Caco-2 (cell line): ENCODE data around the gene KIT. TPM values are rescaled to one million over a fixed set of nuclear protein-coding genes. Genes with fewer than 3 reads are reported as not detected.

ENCODE experiments used
- BruUV-seq: library from RNA; stranded (reverse); fragments of 400-500 nt; replicated peaks from 2 replicates; lab custom pipeline; 2021; lab: Mats Ljungman, UMichigan
- CTCF ChIA-PET: fragments of 300-600 bp; sonication (Branson Sonifier 250); formaldehyde crosslinking; loops from one replicate; lab custom pipeline; 2022; ENCODE audit warnings: antibody characterized with exemption; lab: Charles Lee
- POLR2A ChIA-PET: fragments of 300-600 bp; sonication (Branson Sonifier 250); formaldehyde crosslinking; loops from one replicate; lab custom pipeline; 2022; ENCODE audit warnings: antibody characterized with exemption; lab: Charles Lee
- DNase-seq, 2 experiments: peaks; one replicate each; pipeline versions ENCODE4 v3.0.0 to v3.0.0-alpha.2; 2020 to 2022
- H3K27me3 ChIP-seq: replicated peaks from 2 replicates; pipeline ENCODE4 v1.6.0; 2011; ENCODE audit warnings: low read length; ENCODE audit not compliant: control insufficient read depth, insufficient read depth
- H3K36me3 ChIP-seq: 2 replicates; pipeline ENCODE4 v1.5.1; 2011; ENCODE audit warnings: low read length; ENCODE audit not compliant: control insufficient read depth, insufficient read depth
- H3K4me1 ChIP-seq: fragments of 250-450 bp; sonication (Bioruptor Pico); 2 replicates; pipeline ENCODE4 v1.5.1; 2020; ENCODE audit warnings: mild to moderate bottlenecking
- H3K4me3 ChIP-seq: 2 replicates; pipeline ENCODE4 v1.5.1; 2011; ENCODE audit warnings: low read depth, mild to moderate bottlenecking, control low read depth, low read length
- H3K9me3 ChIP-seq: fragments of 250-450 bp; sonication (Bioruptor Pico); 2 replicates; pipeline ENCODE4 v1.5.1; 2020; ENCODE audit warnings: mild to moderate bottlenecking, moderate library complexity
- H3K27ac Mint-ChIP-seq: one replicate; pipeline ENCODE4 v1.8.0; 2022; ENCODE audit warnings: mixed read lengths; ENCODE audit not compliant: unreplicated experiment
- H3K27me3 Mint-ChIP-seq: one replicate; pipeline ENCODE4 v1.8.0; 2022; ENCODE audit warnings: mixed read lengths; ENCODE audit not compliant: insufficient read depth, unreplicated experiment
- H3K36me3 Mint-ChIP-seq: one replicate; pipeline ENCODE4 v1.8.0; 2022; ENCODE audit warnings: mild to moderate bottlenecking, mixed read lengths; ENCODE audit not compliant: insufficient read depth, unreplicated experiment
- H3K4me1 Mint-ChIP-seq: one replicate; pipeline ENCODE4 v1.8.0; 2022; ENCODE audit warnings: low read depth, mixed read lengths; ENCODE audit not compliant: unreplicated experiment
- H3K4me3 Mint-ChIP-seq: one replicate; pipeline ENCODE4 v1.8.0; 2022; ENCODE audit warnings: mild to moderate bottlenecking, moderate library complexity, mixed read lengths; ENCODE audit not compliant: unreplicated experiment
- H3K9me3 Mint-ChIP-seq: one replicate; pipeline ENCODE4 v1.8.0; 2022; ENCODE audit warnings: mixed read lengths; ENCODE audit not compliant: unreplicated experiment
- intact Hi-C: fragments of 100-400 bp; cut with micrococcal nuclease; formaldehyde crosslinking; loops from one replicate; pipeline ENCODE4 v1.10.0; 2022; ENCODE audit not compliant: unreplicated experiment
- total RNA-seq: library from RNA; stranded (reverse); gene quantifications from 2 replicates; pipeline ENCODE4 v1.2.3, GENCODE V29; 2022
- TF ChIP-seq, protein P1 (sequence below), 2 experiments: fragments of 200-600 bp in 1 of 2; IDR thresholded peaks; 1 replicate in 1 of 2; 2 replicates in 1 of 2; pipeline versions ENCODE4 v1.5.1 to v1.8.0; 2011 to 2022; ENCODE audit warnings: antibody characterized with exemption in 1 of 2, control low read depth in 1 of 2, inconsistent platforms in 1 of 2, low read depth in 1 of 2, low read length in 1 of 2, mild to moderate bottlenecking in 1 of 2, moderate library complexity in 1 of 2; ENCODE audit not compliant: insufficient read depth in 1 of 2, severe bottlenecking in 1 of 2, unreplicated experiment in 1 of 2

KIT gene
- total RNA-seq, 1 experiment from 2014 or later = 1.7 TPM

DNA sequence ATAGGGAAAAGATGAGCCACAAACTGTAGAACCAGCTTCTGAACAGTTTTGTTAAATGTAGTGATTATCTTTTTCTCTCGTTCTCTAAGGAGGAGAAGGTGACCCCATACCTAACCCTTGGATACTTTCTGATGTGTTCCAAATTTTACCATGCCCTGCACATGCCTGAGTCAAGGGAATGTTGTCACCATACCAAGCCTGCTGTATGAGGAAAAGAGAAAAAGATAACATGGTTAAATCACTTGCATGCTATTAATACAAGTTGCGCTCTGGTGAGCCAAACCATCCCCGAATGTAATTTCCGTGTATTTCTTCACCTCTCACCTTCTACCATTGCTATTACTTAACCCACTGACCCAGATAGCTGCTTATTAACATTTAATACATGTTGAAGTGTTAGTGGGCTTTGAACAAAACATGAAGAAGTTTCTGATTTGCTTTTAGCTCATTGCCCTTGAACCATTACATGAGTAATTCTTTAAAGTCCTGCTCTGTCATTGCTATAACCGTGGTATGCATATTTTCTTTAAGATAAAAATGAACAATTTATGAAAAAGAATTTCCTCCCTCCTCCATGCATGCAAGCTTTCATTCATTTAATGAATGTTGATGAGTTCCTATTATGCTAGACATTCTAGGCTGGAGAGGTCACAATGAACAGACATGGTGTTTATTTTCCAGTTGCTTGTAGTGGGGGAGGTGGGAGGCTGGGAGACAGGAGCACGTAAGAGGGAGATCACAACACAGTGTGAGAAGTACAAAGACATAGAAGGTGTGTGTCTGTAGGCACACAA, 13.6 kb upstream of the KIT start:
- no peaks in the 10 kb centered on the region; the same call in 1 of the 2 replicates for H3K4me1 ChIP-seq
- Mint-ChIP-seq H3K9me3 (no peaks in the 10 kb centered on the region), H3K4me1 (peaks cover 6% of the 10 kb centered on the region), H3K4me3 (no peak overlapping the region), H3K27ac (no peak overlapping the region), H3K27me3 (no peaks in the 10 kb centered on the region), H3K36me3 (no peaks in the 10 kb centered on the region)
- no peaks in the 10 kb centered on the region for H3K36me3 ChIP-seq
- intact Hi-C loops = no loop called here
- POLR2A ChIA-PET = interaction anchor here (0.6 kb wide), 1 partner anchor 100 kb away, joined by 4 read pairs; no protein-coding TSS in a partner anchor
- no peaks in the 10 kb centered on the region for H3K27me3 ChIP-seq
- CTCF ChIA-PET = no interaction called here
- TF ChIP-seq, protein P1, sequence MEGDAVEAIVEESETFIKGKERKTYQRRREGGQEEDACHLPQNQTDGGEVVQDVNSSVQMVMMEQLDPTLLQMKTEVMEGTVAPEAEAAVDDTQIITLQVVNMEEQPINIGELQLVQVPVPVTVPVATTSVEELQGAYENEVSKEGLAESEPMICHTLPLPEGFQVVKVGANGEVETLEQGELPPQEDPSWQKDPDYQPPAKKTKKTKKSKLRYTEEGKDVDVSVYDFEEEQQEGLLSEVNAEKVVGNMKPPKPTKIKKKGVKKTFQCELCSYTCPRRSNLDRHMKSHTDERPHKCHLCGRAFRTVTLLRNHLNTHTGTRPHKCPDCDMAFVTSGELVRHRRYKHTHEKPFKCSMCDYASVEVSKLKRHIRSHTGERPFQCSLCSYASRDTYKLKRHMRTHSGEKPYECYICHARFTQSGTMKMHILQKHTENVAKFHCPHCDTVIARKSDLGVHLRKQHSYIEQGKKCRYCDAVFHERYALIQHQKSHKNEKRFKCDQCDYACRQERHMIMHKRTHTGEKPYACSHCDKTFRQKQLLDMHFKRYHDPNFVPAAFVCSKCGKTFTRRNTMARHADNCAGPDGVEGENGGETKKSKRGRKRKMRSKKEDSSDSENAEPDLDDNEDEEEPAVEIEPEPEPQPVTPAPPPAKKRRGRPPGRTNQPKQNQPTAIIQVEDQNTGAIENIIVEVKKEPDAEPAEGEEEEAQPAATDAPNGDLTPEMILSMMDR (IDR thresholded peaks at IDR 0.05; ENCODE audit: insufficient read depth in 1 of 2, low read depth in 1 of 2, low read length in 1 of 2, severe bottlenecking in 1 of 2, unreplicated experiment in 1 of 2) = no peak
- no peak overlapping the region for H3K4me3 ChIP-seq
- BruUV-seq = no TSS peak
- H3K9me3 ChIP-seq = no peaks in the 10 kb centered on the region
- no peak for DNase-seq

GRCh38 chr4:54645830-54646229, 11.9 kb upstream of the KIT start:
- Mint-ChIP-seq H3K27ac (no peak overlapping the region), H3K36me3 (no peaks in the 10 kb centered on the region), H3K4me1 (peaks cover 6% of the 10 kb centered on the region), H3K4me3 (no peak overlapping the region), H3K9me3 (no peaks in the 10 kb centered on the region), H3K27me3 (no peaks in the 10 kb centered on the region)
- ChIA-PET POLR2A (no interaction called here), CTCF (no interaction called here)
- Histone ChIP-seq H3K4me3 (no peak overlapping the region), H3K4me1 (no peaks in the 10 kb centered on the region; the same call in 1 of the 2 replicates), H3K27me3 (no peaks in the 10 kb centered on the region), H3K36me3 (no peaks in the 10 kb centered on the region), H3K9me3 (no peaks in the 10 kb centered on the region)
- intact Hi-C loops = no loop called here
- TF ChIP-seq, protein P1 (IDR thresholded peaks at IDR 0.05; ENCODE audit: insufficient read depth in 1 of 2, low read depth in 1 of 2, low read length in 1 of 2, severe bottlenecking in 1 of 2, unreplicated experiment in 1 of 2) = no peak
- no TSS peak for BruUV-seq
- no peak for DNase-seq

DNA sequence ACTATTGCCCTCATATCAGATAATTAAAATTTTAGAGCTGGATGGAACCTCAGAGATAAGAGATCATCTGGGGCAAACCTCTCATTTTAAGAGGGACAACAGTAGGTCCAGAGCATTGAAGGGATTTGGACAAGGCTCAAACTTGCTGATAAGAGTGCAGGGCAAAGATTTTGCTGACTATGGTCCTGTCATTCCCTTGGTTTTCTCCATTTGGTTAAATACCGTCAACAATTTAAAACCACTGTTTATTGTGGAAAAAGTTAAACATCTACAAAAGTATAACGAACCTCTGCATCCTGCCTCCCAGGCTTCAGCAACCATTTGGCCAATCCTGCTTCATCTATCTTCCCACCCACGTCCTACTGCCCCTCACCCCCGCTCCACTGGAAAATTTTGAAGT, 10.7 kb upstream of the KIT start:
- H3K27me3 ChIP-seq = no peaks in the 10 kb centered on the region
- no TSS peak for BruUV-seq
- POLR2A ChIA-PET = no interaction called here
- no peaks in the 10 kb centered on the region; the same call in 1 of the 2 replicates for H3K4me1 ChIP-seq
- Mint-ChIP-seq H3K4me1 (peaks cover 6% of the 10 kb centered on the region), H3K9me3 (no peaks in the 10 kb centered on the region), H3K4me3 (no peak overlapping the region), H3K27me3 (no peaks in the 10 kb centered on the region), H3K36me3 (no peaks in the 10 kb centered on the region), H3K27ac (no peak overlapping the region)
- intact Hi-C loops = no loop called here
- CTCF ChIA-PET = no interaction called here
- TF ChIP-seq, protein P1 (IDR thresholded peaks at IDR 0.05; ENCODE audit: insufficient read depth in 1 of 2, low read depth in 1 of 2, low read length in 1 of 2, severe bottlenecking in 1 of 2, unreplicated experiment in 1 of 2) = no peak
- no peak overlapping the region for H3K4me3 ChIP-seq
- no peaks in the 10 kb centered on the region for H3K9me3 ChIP-seq
- no peak for DNase-seq
- no peaks in the 10 kb centered on the region for H3K36me3 ChIP-seq
